Measurements from ENCODE around the gene DMD. TPM values are rescaled to one million over a fixed set of nuclear protein-coding genes. Genes with fewer than 3 reads are reported as not detected.

Gene DMD
- polyA plus RNA-seq, 3 donors: 0.23 TPM; not detected in 2

GRCh38 chrX:33183361-33183760 lies 28.0 kb downstream of the DMD start:
- no peak overlapping the region for H3K4me2 ChIP-seq (replicated peaks; ENCODE audit: extremely low read depth, low read length, poor library complexity, severe bottlenecking)
- no peak for TF ChIP-seq CTCF (IDR thresholded peaks at IDR 0.05)
- WGBS (ENCODE audit: insufficient coverage): 27% methylated on average over 2 of the region's 4 CpGs
- Mint-ChIP-seq H3K4me3 (no peak overlapping the region), H3K9me3 (peaks cover 0 to 4% (median 0%) of the 10 kb centered on the region in 7 donors), H3K4me1 (no peaks in the 10 kb centered on the region), H3K36me3 (no peaks in the 10 kb centered on the region), H3K27me3 (ENCODE audit: low read depth in 3 of 3) (peaks cover 0 to 2% (median 1%) of the 10 kb centered on the region in 3 donors), H3K27ac (no peak overlapping the region)
- no peaks in the 10 kb centered on the region for H3K4me1 ChIP-seq (ENCODE audit: control insufficient read depth in 1 of 2, insufficient read depth in 2 of 2, low read length in 2 of 2)
- no peaks in the 10 kb centered on the region for H3K36me3 ChIP-seq (replicated peaks in 1 of 2; ENCODE audit: control insufficient read depth in 1 of 2, insufficient read depth in 2 of 2, low read length in 2 of 2)
- no peak overlapping the region for H3K4me3 ChIP-seq (replicated peaks in 1 of 3; ENCODE audit: low read depth in 2 of 3, low read length in 3 of 3)
- no peaks in the 10 kb centered on the region for H3K79me2 ChIP-seq (ENCODE audit: insufficient read depth, low read length)
- H2AFZ ChIP-seq (ENCODE audit: insufficient read depth, low read depth, low read length, poor library complexity, severe bottlenecking): no peak overlapping the region
- no peak overlapping the region for H3K27ac ChIP-seq (ENCODE audit: low read depth in 1 of 2, low read length in 2 of 2)
- intact Hi-C loops (cut with micrococcal nuclease): no loop called here
- H4K20me1 ChIP-seq (ENCODE audit: insufficient read depth, low read length): no peaks in the 10 kb centered on the region
- no peak for DNase-seq
- no peaks in the 10 kb centered on the region for H3K27me3 ChIP-seq (ENCODE audit: control insufficient read depth in 2 of 2, insufficient read depth in 2 of 2, low read length in 2 of 2)
- H3K9ac ChIP-seq (ENCODE audit: insufficient read depth, low read length, poor library complexity, severe bottlenecking): no peak overlapping the region
- no peaks in the 10 kb centered on the region for H3K9me3 ChIP-seq (replicated peaks in 1 of 2; ENCODE audit: control insufficient read depth in 1 of 2, insufficient read depth in 1 of 2, low read length in 2 of 2)

- intact Hi-C loops (cut with micrococcal nuclease): no loop called here
- DNase-seq: no peak
- H3K27me3 Mint-ChIP-seq (ENCODE audit: low read depth in 3 of 3): peaks cover 0 to 1% (median 0%) of the 10 kb centered on the region in 3 donors
- H2AFZ ChIP-seq (ENCODE audit: insufficient read depth, low read depth, low read length, poor library complexity, severe bottlenecking): no peak overlapping the region
- no peak overlapping the region for H3K27ac ChIP-seq (ENCODE audit: low read depth in 1 of 2, low read length in 2 of 2)
- H3K4me3 ChIP-seq (replicated peaks in 1 of 3; ENCODE audit: low read depth in 2 of 3, low read length in 3 of 3): no peak overlapping the region
- no peaks in the 10 kb centered on the region for H3K79me2 ChIP-seq (ENCODE audit: insufficient read depth, low read length)
- no peak for TF ChIP-seq CTCF (IDR thresholded peaks at IDR 0.05)
- H3K9me3 Mint-ChIP-seq: peaks cover 0 to 4% (median 2%) of the 10 kb centered on the region in 7 donors
- H3K36me3 ChIP-seq (replicated peaks in 1 of 2; ENCODE audit: control insufficient read depth in 1 of 2, insufficient read depth in 2 of 2, low read length in 2 of 2): no peaks in the 10 kb centered on the region
- no peak overlapping the region for H3K27ac Mint-ChIP-seq
- no peak overlapping the region for H3K9ac ChIP-seq (ENCODE audit: insufficient read depth, low read length, poor library complexity, severe bottlenecking)
- no peaks in the 10 kb centered on the region for H3K4me1 Mint-ChIP-seq
- H4K20me1 ChIP-seq (ENCODE audit: insufficient read depth, low read length): no peaks in the 10 kb centered on the region
- WGBS (ENCODE audit: insufficient coverage): no CpG with 5 or more reads among the region's 1 CpG
- H3K36me3 Mint-ChIP-seq: no peaks in the 10 kb centered on the region
- H3K4me2 ChIP-seq (replicated peaks; ENCODE audit: extremely low read depth, low read length, poor library complexity, severe bottlenecking): no peak overlapping the region
- no peaks in the 10 kb centered on the region for H3K9me3 ChIP-seq (replicated peaks in 1 of 2; ENCODE audit: control insufficient read depth in 1 of 2, insufficient read depth in 1 of 2, low read length in 2 of 2)
- H3K4me1 ChIP-seq (ENCODE audit: control insufficient read depth in 1 of 2, insufficient read depth in 2 of 2, low read length in 2 of 2): no peaks in the 10 kb centered on the region
- H3K27me3 ChIP-seq (ENCODE audit: control insufficient read depth in 2 of 2, insufficient read depth in 2 of 2, low read length in 2 of 2): no peaks in the 10 kb centered on the region
- H3K4me3 Mint-ChIP-seq: no peak overlapping the region
Observed at GRCh38 chrX:33178690-33179089, 32.7 kb downstream of the DMD start.

Data from CD14-positive monocyte (primary cell).